ENCODE data around the gene SETDB1.

The SETDB1 gene

DNA sequence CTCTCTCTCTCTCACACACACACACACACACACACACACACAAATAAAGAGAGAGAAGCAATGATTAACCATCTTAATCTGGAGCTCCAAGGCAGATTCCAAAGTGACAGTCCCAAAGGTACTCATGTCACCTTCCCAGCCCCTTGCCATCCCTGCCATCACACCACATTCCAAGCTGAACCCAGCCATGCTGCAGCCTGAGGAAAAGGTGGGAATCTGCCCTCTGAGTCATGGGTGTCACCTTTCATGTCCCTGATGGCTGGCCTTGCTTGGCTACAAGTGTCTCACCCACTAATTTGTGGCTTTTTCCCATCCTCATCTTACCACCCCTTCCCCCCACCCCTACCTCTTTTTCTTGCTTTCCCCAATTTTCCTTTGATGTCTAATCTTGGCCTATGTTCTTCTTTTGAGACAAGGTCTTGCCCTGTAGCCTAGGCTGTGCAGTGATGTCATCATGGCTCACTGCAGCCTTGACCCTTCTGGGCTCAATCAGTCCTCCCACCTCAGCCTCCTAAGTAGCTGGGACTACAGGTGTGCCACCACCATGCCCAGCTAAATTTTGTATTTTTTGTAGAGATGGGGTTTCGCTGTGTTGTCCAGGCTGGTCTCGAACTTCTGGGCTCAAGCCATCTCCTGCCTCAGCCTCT lies 59.1 kb downstream of the SETDB1 start:
- FAIRE-seq (no peak), DNase-seq (ENCODE audit: insufficient read length, low spot score) (no peak)
- TF ChIP-seq POLR2AphosphoS5 (IDR thresholded peaks at IDR 0.05; ENCODE audit: low read depth, low read length) (no peak), PAX5 (IDR thresholded peaks at IDR 0.05; ENCODE audit: insufficient read depth, low read length, severe bottlenecking) (no peak), POU2F2 (IDR thresholded peaks at IDR 0.05; ENCODE audit: low read depth, low read length) (no peak)

DNA sequence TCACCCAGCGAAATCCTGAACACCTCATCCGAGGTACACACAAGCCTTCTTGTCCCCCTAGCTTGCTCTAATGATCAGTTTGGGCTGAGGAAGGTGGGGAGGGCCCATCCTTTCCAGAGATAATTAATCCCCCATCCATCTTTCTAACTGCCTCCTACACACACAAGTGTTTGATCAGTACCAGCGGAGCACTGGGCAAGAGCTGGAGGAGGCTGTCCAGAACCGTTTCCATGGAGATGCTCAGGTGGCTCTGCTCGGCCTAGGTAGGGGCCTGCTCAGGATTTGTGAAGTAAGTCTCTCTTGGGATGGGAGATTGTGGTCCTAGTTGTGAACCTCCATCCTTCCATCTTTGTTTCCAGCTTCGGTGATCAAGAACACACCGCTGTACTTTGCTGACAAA lies 61.8 kb downstream of the SETDB1 start:
- DNase-seq (ENCODE audit: insufficient read length, low spot score) (no peak), FAIRE-seq (no peak)
- TF ChIP-seq POLR2A (IDR thresholded peaks at IDR 0.05; ENCODE audit: low read depth, low read length), result no peak
- no peak for TF ChIP-seq POLR2AphosphoS5 (IDR thresholded peaks at IDR 0.05; ENCODE audit: low read depth, low read length)

- FAIRE-seq (no peak), DNase-seq (ENCODE audit: insufficient read length, low spot score) (no peak)
- TF ChIP-seq SPI1 (IDR thresholded peaks at IDR 0.05; ENCODE audit: low read depth, low read length) (no peak), TAF1 (IDR thresholded peaks at IDR 0.05; ENCODE audit: low read depth, low read length) (no peak), POLR2AphosphoS5 (IDR thresholded peaks at IDR 0.05; ENCODE audit: low read depth, low read length) (no peak), POLR2A (IDR thresholded peaks at IDR 0.05; ENCODE audit: low read depth, low read length) (no peak), PAX5 (IDR thresholded peaks at IDR 0.05; ENCODE audit: insufficient read depth, low read length, severe bottlenecking) (no peak), POU2F2 (IDR thresholded peaks at IDR 0.05; ENCODE audit: low read depth, low read length) (no peak)
Measured at GRCh38 chr1:150992626-150993025, 66.5 kb downstream of the SETDB1 start.

DNA sequence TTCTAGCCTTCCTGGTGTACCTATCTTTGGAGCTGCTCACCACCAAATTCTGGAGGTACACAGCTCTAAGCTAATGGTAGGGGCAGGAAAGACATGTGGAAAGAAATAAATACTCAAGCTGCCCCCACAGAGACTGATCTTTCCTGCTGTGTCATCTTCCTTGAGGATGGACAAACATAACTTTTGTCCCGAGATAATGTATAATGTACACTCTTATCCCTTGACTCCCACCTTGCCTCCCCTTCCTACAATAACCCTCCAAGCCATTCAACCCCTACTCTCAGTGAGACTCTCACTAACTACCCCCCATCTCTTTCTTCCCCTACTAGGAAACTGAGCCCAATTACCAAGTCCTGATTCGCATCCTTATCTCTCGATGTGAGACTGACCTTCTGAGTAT lies 68.1 kb downstream of the SETDB1 start:
- DNase-seq (ENCODE audit: insufficient read length, low spot score) (no peak), FAIRE-seq (no peak)
- TF ChIP-seq POU2F2 (IDR thresholded peaks at IDR 0.05; ENCODE audit: low read depth, low read length) (no peak), TAF1 (IDR thresholded peaks at IDR 0.05; ENCODE audit: low read depth, low read length) (no peak), PAX5 (IDR thresholded peaks at IDR 0.05; ENCODE audit: insufficient read depth, low read length, severe bottlenecking) (no peak), POLR2A (IDR thresholded peaks at IDR 0.05; ENCODE audit: low read depth, low read length) (no peak), POLR2AphosphoS5 (IDR thresholded peaks at IDR 0.05; ENCODE audit: low read depth, low read length) (no peak), SPI1 (IDR thresholded peaks at IDR 0.05; ENCODE audit: low read depth, low read length) (no peak)

GRCh38 chr1:150995460-150995859 lies 69.3 kb downstream of the SETDB1 start:
- FAIRE-seq, result no peak
- TF ChIP-seq SPI1 (IDR thresholded peaks at IDR 0.05; ENCODE audit: low read depth, low read length) (no peak), POLR2AphosphoS5 (IDR thresholded peaks at IDR 0.05; ENCODE audit: low read depth, low read length) (no peak), POU2F2 (IDR thresholded peaks at IDR 0.05; ENCODE audit: low read depth, low read length) (no peak), PAX5 (IDR thresholded peaks at IDR 0.05; ENCODE audit: insufficient read depth, low read length, severe bottlenecking) (no peak), TAF1 (IDR thresholded peaks at IDR 0.05; ENCODE audit: low read depth, low read length) (no peak), POLR2A (IDR thresholded peaks at IDR 0.05; ENCODE audit: low read depth, low read length) (no peak)
- DNase-seq (ENCODE audit: insufficient read length, low spot score), result no peak

DNA sequence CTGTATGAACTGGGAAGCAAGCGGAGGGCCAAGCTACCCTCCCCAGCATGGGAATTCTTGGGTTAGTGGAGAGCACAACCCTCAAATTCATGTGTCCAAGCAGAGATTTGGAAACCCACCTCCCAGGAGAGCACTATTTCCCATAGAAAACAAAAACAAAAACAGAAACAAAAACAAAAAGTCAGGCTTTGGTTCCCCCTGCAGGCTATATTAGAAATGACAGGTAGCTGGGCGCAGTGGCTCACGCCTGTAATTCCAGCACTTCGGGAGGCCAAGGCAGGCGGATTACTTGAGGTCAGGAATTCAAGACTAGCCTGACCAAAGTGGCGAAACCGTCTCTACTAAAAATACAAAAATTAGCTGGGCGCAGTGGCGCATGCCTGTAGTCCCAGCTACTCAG lies 69.7 kb downstream of the SETDB1 start:
- TF ChIP-seq TAF1 (IDR thresholded peaks at IDR 0.05; ENCODE audit: low read depth, low read length) (no peak), SPI1 (IDR thresholded peaks at IDR 0.05; ENCODE audit: low read depth, low read length) (no peak), POLR2A (IDR thresholded peaks at IDR 0.05; ENCODE audit: low read depth, low read length) (no peak), POLR2AphosphoS5 (IDR thresholded peaks at IDR 0.05; ENCODE audit: low read depth, low read length) (no peak), PAX5 (IDR thresholded peaks at IDR 0.05; ENCODE audit: insufficient read depth, low read length, severe bottlenecking) (no peak), POU2F2 (IDR thresholded peaks at IDR 0.05; ENCODE audit: low read depth, low read length) (no peak)
- DNase-seq (ENCODE audit: insufficient read length, low spot score) (no peak), FAIRE-seq (no peak)

DNA sequence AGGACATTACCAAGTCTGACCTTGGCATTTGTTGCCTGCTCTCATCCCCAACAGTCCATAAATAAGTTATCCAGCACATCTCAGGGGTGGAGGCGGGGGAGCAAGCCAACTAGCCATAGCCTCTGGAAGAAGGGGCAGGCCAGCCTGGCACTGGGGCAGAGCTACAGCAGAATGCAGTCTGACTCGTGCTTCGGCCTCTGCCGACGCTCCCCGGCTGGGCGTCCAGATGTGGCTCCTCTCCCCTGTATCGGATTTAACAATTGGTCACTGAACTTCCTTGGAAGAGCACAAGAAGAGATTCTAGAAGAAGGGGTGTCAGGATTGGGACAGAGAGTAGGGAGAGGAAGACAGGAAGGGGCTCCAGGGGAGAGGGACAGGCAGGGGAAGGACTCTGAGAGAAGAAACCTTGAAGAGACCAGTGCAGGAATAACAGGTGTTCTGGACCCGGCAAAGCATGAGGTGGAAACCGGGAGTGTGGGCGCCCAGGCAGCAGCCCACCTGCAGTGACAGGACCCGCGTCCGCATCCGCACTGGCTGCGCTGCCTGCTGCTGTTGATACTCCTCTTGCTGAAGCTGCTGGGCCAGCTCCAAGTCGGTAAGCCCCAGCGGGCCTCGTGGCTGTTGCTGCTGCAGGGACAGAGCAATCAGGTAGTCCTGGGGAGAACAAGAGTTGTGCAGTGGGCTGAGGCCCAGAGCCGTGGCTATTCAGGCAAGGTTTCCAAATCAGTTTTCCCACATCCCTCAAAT lies 71.1 kb downstream of the SETDB1 start:
- FAIRE-seq (no peak), DNase-seq (ENCODE audit: insufficient read length, low spot score) (no peak)
- TF ChIP-seq TAF1 (IDR thresholded peaks at IDR 0.05; ENCODE audit: low read depth, low read length), result no peak
- TF ChIP-seq POLR2A (IDR thresholded peaks at IDR 0.05; ENCODE audit: low read depth, low read length), result no peak
- TF ChIP-seq POU2F2 (IDR thresholded peaks at IDR 0.05; ENCODE audit: low read depth, low read length), result no peak
- no peak for TF ChIP-seq SPI1 (IDR thresholded peaks at IDR 0.05; ENCODE audit: low read depth, low read length)
- no peak for TF ChIP-seq POLR2AphosphoS5 (IDR thresholded peaks at IDR 0.05; ENCODE audit: low read depth, low read length)

GRCh38 chr1:150997949-150998348 lies 71.8 kb downstream of the SETDB1 start:
- FAIRE-seq (no peak), DNase-seq (ENCODE audit: insufficient read length, low spot score) (no peak)
- TF ChIP-seq PAX5 (IDR thresholded peaks at IDR 0.05; ENCODE audit: insufficient read depth, low read length, severe bottlenecking), result no peak
- no peak for TF ChIP-seq SPI1 (IDR thresholded peaks at IDR 0.05; ENCODE audit: low read depth, low read length)
- TF ChIP-seq POU2F2 (IDR thresholded peaks at IDR 0.05; ENCODE audit: low read depth, low read length), result no peak
- TF ChIP-seq POLR2AphosphoS5 (IDR thresholded peaks at IDR 0.05; ENCODE audit: low read depth, low read length), result no peak
- no peak for TF ChIP-seq POLR2A (IDR thresholded peaks at IDR 0.05; ENCODE audit: low read depth, low read length)

GRCh38 chr1:150999051-150999674 lies 73.0 kb downstream of the SETDB1 start:
- TF ChIP-seq PAX5 (IDR thresholded peaks at IDR 0.05; ENCODE audit: insufficient read depth, low read length, severe bottlenecking) (no peak), SPI1 (IDR thresholded peaks at IDR 0.05; ENCODE audit: low read depth, low read length) (no peak), POLR2AphosphoS5 (IDR thresholded peaks at IDR 0.05; ENCODE audit: low read depth, low read length) (no peak), POLR2A (IDR thresholded peaks at IDR 0.05; ENCODE audit: low read depth, low read length) (no peak), TAF1 (IDR thresholded peaks at IDR 0.05; ENCODE audit: low read depth, low read length) (no peak), POU2F2 (IDR thresholded peaks at IDR 0.05; ENCODE audit: low read depth, low read length) (no peak)
- FAIRE-seq (no peak), DNase-seq (ENCODE audit: insufficient read length, low spot score) (no peak)

Measured in GM12891 (cell line).